Calu3 (cell line): ENCODE measurements around the gene LCA5L. TPM values are rescaled to one million over a fixed set of nuclear protein-coding genes. Genes with fewer than 3 reads are reported as not detected.

Source experiments
- BruUV-seq: library from RNA; stranded (reverse); fragments of 400-500 nt; replicated peaks from 2 replicates; lab custom pipeline; 2021; lab: Mats Ljungman, UMichigan
- CTCF ChIA-PET: fragments of 300-600 bp; sonication (Branson Sonifier 250); formaldehyde crosslinking; loops from one replicate; lab custom pipeline; 2022; ENCODE audit warnings: antibody characterized with exemption; lab: Charles Lee
- DNase-seq: peaks from one replicate; pipeline ENCODE4 v3.0.0; 2022
- H3K27ac Mint-ChIP-seq: one replicate; pipeline ENCODE4 v1.8.0; 2022; ENCODE audit warnings: mixed read lengths; ENCODE audit not compliant: unreplicated experiment
- H3K27me3 Mint-ChIP-seq: one replicate; pipeline ENCODE4 v1.8.0; 2022; ENCODE audit warnings: mixed read lengths; ENCODE audit not compliant: unreplicated experiment
- H3K36me3 Mint-ChIP-seq: one replicate; pipeline ENCODE4 v1.8.0; 2022; ENCODE audit warnings: mild to moderate bottlenecking, moderate library complexity, mixed read lengths; ENCODE audit not compliant: insufficient read depth, unreplicated experiment
- H3K4me1 Mint-ChIP-seq: one replicate; pipeline ENCODE4 v1.8.0; 2022; ENCODE audit warnings: mild to moderate bottlenecking, low read depth, mixed read lengths; ENCODE audit not compliant: unreplicated experiment
- H3K4me3 Mint-ChIP-seq: one replicate; pipeline ENCODE4 v1.8.0; 2022; ENCODE audit warnings: mild to moderate bottlenecking, low read depth, moderate library complexity, mixed read lengths; ENCODE audit not compliant: unreplicated experiment
- H3K9me3 Mint-ChIP-seq: one replicate; pipeline ENCODE4 v1.8.0; 2022; ENCODE audit warnings: low read depth, mixed read lengths; ENCODE audit not compliant: unreplicated experiment
- CTCF ChIP-seq: fragments of 200-600 bp; IDR thresholded peaks from one replicate; pipeline ENCODE4 v1.8.0; 2022; ENCODE audit warnings: antibody characterized with exemption; ENCODE audit not compliant: unreplicated experiment
- intact Hi-C: fragments of 100-400 bp; cut with micrococcal nuclease; formaldehyde crosslinking; loops from one replicate; pipeline ENCODE4 v1.10.0; 2022; ENCODE audit not compliant: unreplicated experiment
- total RNA-seq: library from RNA; stranded (reverse); gene quantifications from 2 replicates; pipeline ENCODE4 v1.2.3, GENCODE V29; 2022

Gene LCA5L
- total RNA-seq, 1 experiment from 2014 or later, result 1.7 TPM

- DNase-seq, result no peak
- Mint-ChIP-seq H3K27me3 (no peaks in the 10 kb centered on the region), H3K36me3 (no peaks in the 10 kb centered on the region), H3K27ac (no peak overlapping the region), H3K4me1 (no peaks in the 10 kb centered on the region), H3K9me3 (no peaks in the 10 kb centered on the region), H3K4me3 (no peak overlapping the region)
- no TSS peak for BruUV-seq
- TF ChIP-seq CTCF, result no peak
- CTCF ChIA-PET, result no interaction called here
- intact Hi-C loops, result no loop called here
These were observed 29.0 kb upstream of the LCA5L start for GRCh38 chr21:39474611-39475010.

- no peak for DNase-seq
- no peak for TF ChIP-seq CTCF
- no peak overlapping the region for H3K27ac Mint-ChIP-seq
- intact Hi-C loops, result no loop called here
- no peaks in the 10 kb centered on the region for H3K9me3 Mint-ChIP-seq
- BruUV-seq, result no TSS peak
- CTCF ChIA-PET, result interaction anchor here (1.0 kb wide), 1 partner anchor 11 kb away, joined by 3 read pairs; no protein-coding TSS in a partner anchor
- H3K4me1 Mint-ChIP-seq, result no peaks in the 10 kb centered on the region
- H3K27me3 Mint-ChIP-seq, result no peaks in the 10 kb centered on the region
- H3K4me3 Mint-ChIP-seq, result no peak overlapping the region
- H3K36me3 Mint-ChIP-seq, result no peaks in the 10 kb centered on the region
These were observed 27.2 kb upstream of the LCA5L start for GRCh38 chr21:39472786-39473185.

GRCh38 chr21:39471598-39471997 lies 26.0 kb upstream of the LCA5L start:
- H3K36me3 Mint-ChIP-seq, result no peaks in the 10 kb centered on the region
- no peak for TF ChIP-seq CTCF
- no peak for DNase-seq
- CTCF ChIA-PET, result no interaction called here
- no peak overlapping the region for H3K27ac Mint-ChIP-seq
- H3K27me3 Mint-ChIP-seq, result no peaks in the 10 kb centered on the region
- intact Hi-C loops, result no loop called here
- no peaks in the 10 kb centered on the region for H3K9me3 Mint-ChIP-seq
- H3K4me1 Mint-ChIP-seq, result no peaks in the 10 kb centered on the region
- H3K4me3 Mint-ChIP-seq, result no peak overlapping the region
- no TSS peak for BruUV-seq

GRCh38 chr21:39468559-39468958 lies 23.0 kb upstream of the LCA5L start:
- no peak for DNase-seq
- Mint-ChIP-seq H3K9me3 (no peaks in the 10 kb centered on the region), H3K27ac (no peak overlapping the region), H3K36me3 (no peaks in the 10 kb centered on the region), H3K27me3 (no peaks in the 10 kb centered on the region), H3K4me1 (no peaks in the 10 kb centered on the region), H3K4me3 (no peak overlapping the region)
- no peak for TF ChIP-seq CTCF
- BruUV-seq, result no TSS peak
- intact Hi-C loops, result no loop called here
- CTCF ChIA-PET, result no interaction called here
